ENCODE results near the gene C9orf152.

GRCh38 chr9:110160123-110160522 lies 47.8 kb downstream of the C9orf152 start:
- TF ChIP-seq, protein P1, sequence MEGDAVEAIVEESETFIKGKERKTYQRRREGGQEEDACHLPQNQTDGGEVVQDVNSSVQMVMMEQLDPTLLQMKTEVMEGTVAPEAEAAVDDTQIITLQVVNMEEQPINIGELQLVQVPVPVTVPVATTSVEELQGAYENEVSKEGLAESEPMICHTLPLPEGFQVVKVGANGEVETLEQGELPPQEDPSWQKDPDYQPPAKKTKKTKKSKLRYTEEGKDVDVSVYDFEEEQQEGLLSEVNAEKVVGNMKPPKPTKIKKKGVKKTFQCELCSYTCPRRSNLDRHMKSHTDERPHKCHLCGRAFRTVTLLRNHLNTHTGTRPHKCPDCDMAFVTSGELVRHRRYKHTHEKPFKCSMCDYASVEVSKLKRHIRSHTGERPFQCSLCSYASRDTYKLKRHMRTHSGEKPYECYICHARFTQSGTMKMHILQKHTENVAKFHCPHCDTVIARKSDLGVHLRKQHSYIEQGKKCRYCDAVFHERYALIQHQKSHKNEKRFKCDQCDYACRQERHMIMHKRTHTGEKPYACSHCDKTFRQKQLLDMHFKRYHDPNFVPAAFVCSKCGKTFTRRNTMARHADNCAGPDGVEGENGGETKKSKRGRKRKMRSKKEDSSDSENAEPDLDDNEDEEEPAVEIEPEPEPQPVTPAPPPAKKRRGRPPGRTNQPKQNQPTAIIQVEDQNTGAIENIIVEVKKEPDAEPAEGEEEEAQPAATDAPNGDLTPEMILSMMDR (IDR thresholded peaks at IDR 0.05): no peak
- TF ChIP-seq EP300 (IDR thresholded peaks at IDR 0.05) (no peak), POLR2A (IDR thresholded peaks at IDR 0.05; ENCODE audit: low read depth) (no peak)

All from esophagus muscularis mucosa (tissue), 4 donors.